ENCODE results near the gene PDGFD.

PDGFD gene

GRCh38 chr11:103877221-103877620, 286.7 kb downstream of the PDGFD start:
- H3K27ac ChIP-seq, result no peak overlapping the region
- no peak overlapping the region for H3K4me3 ChIP-seq

GRCh38 chr11:103875855-103876510, 288.0 kb downstream of the PDGFD start:
- Histone ChIP-seq H3K4me3 (no peak overlapping the region), H3K27ac (no peak overlapping the region)

- H3K27ac ChIP-seq, result no peak overlapping the region
- H3K4me3 ChIP-seq, result no peak overlapping the region
Measured at GRCh38 chr11:103872748-103873147, 291.2 kb downstream of the PDGFD start.

GRCh38 chr11:103871923-103872551, 291.9 kb downstream of the PDGFD start:
- no peak overlapping the region for H3K27ac ChIP-seq
- no peak overlapping the region for H3K4me3 ChIP-seq

GRCh38 chr11:103870821-103871309, 293.1 kb downstream of the PDGFD start:
- H3K4me3 ChIP-seq, result no peak overlapping the region
- peak overlapping the region in 1 of 21 experiments; percentile 45 for H3K27ac ChIP-seq

- no peak overlapping the region for H3K27ac ChIP-seq
- H3K4me3 ChIP-seq, result no peak overlapping the region
Measured at GRCh38 chr11:103867481-103867880, 296.5 kb downstream of the PDGFD start.

- Histone ChIP-seq H3K4me3 (no peak overlapping the region), H3K27ac (no peak overlapping the region)
Measured at GRCh38 chr11:103863497-103863896, 300.4 kb downstream of the PDGFD start.

GRCh38 chr11:103862802-103863174, 301.2 kb downstream of the PDGFD start:
- no peak overlapping the region for H3K27ac ChIP-seq

GRCh38 chr11:103862094-103862801, 301.7 kb downstream of the PDGFD start:
- no peak overlapping the region for H3K4me3 ChIP-seq
- H3K27ac ChIP-seq, result no peak overlapping the region

More at GRCh38 chr11:103862802-103863174, 301.2 kb downstream of the PDGFD start:
- H3K4me3 ChIP-seq, result no peak overlapping the region
